Upper lobe of left lung (tissue), 4 donors: Measurements from ENCODE around the gene LYZL6.

Experiments used
- CTCF ChIP-seq, 6 experiments: fragments of 450-650 bp in 4 of 6; fragments of 200-600 bp in 2 of 6; sonication (generic) in 2 of 6; IDR thresholded peaks; one replicate each; pipeline ENCODE4 v1.5.1; 2016 to 2019; ENCODE audit warnings: antibody characterized with exemption in 6 of 6
- POLR2A ChIP-seq, 4 donors: fragments of 450-650 bp; IDR thresholded peaks; one replicate each; pipeline ENCODE4 v1.5.1; 2016 to 2017; ENCODE audit warnings: antibody characterized with exemption in 4 of 4, mild to moderate bottlenecking in 2 of 4
- POLR2AphosphoS5 ChIP-seq, 2 donors: sonication (generic); formaldehyde crosslinking; IDR thresholded peaks; one replicate each; pipeline ENCODE4 v1.5.1; 2017; ENCODE audit warnings: antibody characterized with exemption in 2 of 2

- TF ChIP-seq CTCF (IDR thresholded peaks at IDR 0.05): no peak
- TF ChIP-seq POLR2AphosphoS5 (IDR thresholded peaks at IDR 0.05): no peak
- TF ChIP-seq POLR2A (IDR thresholded peaks at IDR 0.05): no peak
Measured at GRCh38 chr17:35892091-35893035, 51.1 kb downstream of the LYZL6 start.
